Measurements from ENCODE around the gene NPHP4.

NPHP4 gene

GRCh38 chr1:5967351-5968160, 24.7 kb downstream of the NPHP4 start:
- DNase-seq: no peak

GRCh38 chr1:5966543-5967205, 25.6 kb downstream of the NPHP4 start:
- no peak for DNase-seq

GRCh38 chr1:5965586-5966131, 26.6 kb downstream of the NPHP4 start:
- no peak for DNase-seq

- DNase-seq: no peak
Measured at GRCh38 chr1:5962265-5963105, 29.7 kb downstream of the NPHP4 start.

- no peak for DNase-seq
Measured at GRCh38 chr1:5961601-5962000, 30.6 kb downstream of the NPHP4 start.

GRCh38 chr1:5960336-5960735, 31.9 kb downstream of the NPHP4 start:
- no peak for DNase-seq

GRCh38 chr1:5959667-5960230, 32.5 kb downstream of the NPHP4 start:
- DNase-seq: no peak

GRCh38 chr1:5959087-5959486, 33.1 kb downstream of the NPHP4 start:
- DNase-seq: no peak

GRCh38 chr1:5956022-5956830, 36.0 kb downstream of the NPHP4 start:
- no peak for DNase-seq

- no peak for DNase-seq
Measured at GRCh38 chr1:5955479-5955977, 36.7 kb downstream of the NPHP4 start.

- DNase-seq: no peak
Measured at GRCh38 chr1:5954964-5955363, 37.3 kb downstream of the NPHP4 start.

- DNase-seq: no peak
Measured at GRCh38 chr1:5953386-5953785, 38.8 kb downstream of the NPHP4 start.

- DNase-seq: no peak
Measured at GRCh38 chr1:5951846-5952410, 40.3 kb downstream of the NPHP4 start.

GRCh38 chr1:5950994-5951785, 41.0 kb downstream of the NPHP4 start:
- DNase-seq: no peak

GRCh38 chr1:5950201-5950895, 41.9 kb downstream of the NPHP4 start:
- DNase-seq: no peak

GRCh38 chr1:5949761-5950100, 42.5 kb downstream of the NPHP4 start:
- DNase-seq: no peak

- DNase-seq: no peak
Measured at GRCh38 chr1:5949085-5949760, 43.0 kb downstream of the NPHP4 start.

GRCh38 chr1:5948681-5949005, 43.6 kb downstream of the NPHP4 start:
- no peak for DNase-seq

GRCh38 chr1:5947978-5948680, 44.1 kb downstream of the NPHP4 start:
- DNase-seq: no peak
